Adrenal gland (tissue), 12 donors: ENCODE data around the gene SBF2. TPM values are rescaled to one million over a fixed set of nuclear protein-coding genes. Genes with fewer than 3 reads are reported as not detected.

Experiments
- DNase-seq, 7 donors: peaks; one replicate each; pipeline ENCODE4 v3.0.0-alpha.2; 2019 to 2020
- H3K27ac ChIP-seq, 5 donors: fragments of 200-600 bp; sonication (generic) in 4 of 5; 1 replicate in 3 of 5; 2 replicates in 2 of 5; pipeline versions ENCODE4 v1.5.1 to v1.8.0; 2016 to 2020; ENCODE audit warnings: mild to moderate bottlenecking in 1 of 5
- H3K27me3 ChIP-seq: fragments of 200-600 bp; 2 replicates; pipeline ENCODE4 v1.8.0; 2021
- H3K36me3 ChIP-seq, 2 donors: fragments of 200-600 bp; replicated peaks in 1 of 2; 1 replicate in 1 of 2; 2 replicates in 1 of 2; pipeline versions ENCODE4 v1.5.1 to v1.8.0; 2018 to 2022
- H3K4me1 ChIP-seq, 2 donors: fragments of 200-600 bp; replicated peaks in 1 of 2; 1 replicate in 1 of 2; 2 replicates in 1 of 2; pipeline versions ENCODE4 v1.5.1 to v1.8.0; 2018 to 2021
- H3K4me3 ChIP-seq, 4 donors: fragments of 200-600 bp; sonication (generic) in 3 of 4; one replicate each; pipeline ENCODE4 v1.5.1; 2016 to 2018
- H3K9me3 ChIP-seq, 3 donors: fragments of 200-600 bp; sonication (generic) in 1 of 3; replicated peaks in 1 of 3; 1 replicate in 2 of 3; 2 replicates in 1 of 3; pipeline versions ENCODE4 v1.5.1 to v1.8.0; 2016 to 2021
- CTCF ChIP-seq, 6 experiments: fragments of 450-650 bp in 4 of 6; fragments of 200-600 bp in 2 of 6; sonication (generic) in 1 of 6; IDR thresholded peaks; 1 replicate in 5 of 6; 2 replicates in 1 of 6; pipeline versions ENCODE4 v1.5.1 to v1.8.0; 2016 to 2021; ENCODE audit warnings: antibody characterized with exemption in 6 of 6, mild to moderate bottlenecking in 2 of 6, moderate library complexity in 1 of 6
- POLR2A ChIP-seq, 2 donors: fragments of 450-650 bp; IDR thresholded peaks; one replicate each; pipeline ENCODE4 v1.6.1; 2017; ENCODE audit warnings: antibody characterized with exemption in 2 of 2, mild to moderate bottlenecking in 2 of 2, moderate library complexity in 1 of 2
- WGBS, 4 donors: extraction: QIAGEN DNeasy Blood & Tissue Kit in 2 of 4; methylation state at CpG; one replicate each; pipeline versions ENCODE4 v1.1.5 to v1.1.7; 2013 to 2017; 5-methylcytosine and 5-hydroxymethylcytosine counted together
- intact Hi-C, 2 donors: fragments of 100-400 bp; cut with DNase I; formaldehyde crosslinking; loops; one replicate each; pipeline versions ENCODE4 v1.14.1 to v1.15.0; 2022 to 2023
- polyA plus RNA-seq, 3 donors: library from polyadenylated mRNA; stranded (reverse); fragments of 200-250 nt in 2 of 3; fragments of 350-450 nt in 1 of 3; fragmentation: Illumina TruSeq in 1 of 3; extraction: RNeasy Lipid Tissue Mini Kit (QIAGEN cat#74804) in 1 of 3; gene quantifications; one replicate each; pipeline ENCODE4 v1.2.3, GENCODE V29; 2013 to 2014
- total RNA-seq, 9 donors: library from RNA; depleted of rRNA in 4 of 9; stranded (reverse); fragments of >200 nt in 4 of 9; fragments of 120-200 nt in 1 of 9; fragmentation: NEBNext Ultra II Directional in 1 of 9; extraction: Animal tissue kit (Norgen Biotek cat#: 25700) in 1 of 9; gene quantifications; one replicate each; pipeline versions ENCODE4 v1.1.0 to v1.2.4, GENCODE V29; 2013 to 2023
- donor health status: healthy with polysubstance abuse.
- donor health status: Bipolar disorder and iron deficiency.
- donor health status: DM: yes; HTN: yes; CAD: no.
- donor health status: DM: no; HTN: no; CAD: no.
- donor health status: DM: no; HTN: no; CAD: no.
- donor health status: DM: yes; HTN: yes; CAD: no.

Gene SBF2
- total and polyA plus RNA-seq, 12 donors = 12.5 to 66.7 (median 38.0) TPM

GRCh38 chr11:9927670-9928069 lies 366.3 kb downstream of the SBF2 start:
- Histone ChIP-seq H3K36me3 (no peaks in the 10 kb centered on the region), H3K9me3 (no peaks in the 10 kb centered on the region), H3K4me1 (no peaks in the 10 kb centered on the region), H3K4me3 (no peak overlapping the region), H3K27me3 (no peaks in the 10 kb centered on the region), H3K27ac (no peak overlapping the region)
- no peak for DNase-seq
- no peak for TF ChIP-seq POLR2A (IDR thresholded peaks at IDR 0.05)
- no peak for TF ChIP-seq CTCF (IDR thresholded peaks at IDR 0.05)
- intact Hi-C loops = no loop called here
- 99 to 100% (median 100%) methylated on average over 1 of the region's 1 CpG for WGBS, 4 donors

- H3K9me3 ChIP-seq = no peaks in the 10 kb centered on the region
- H3K36me3 ChIP-seq = no peaks in the 10 kb centered on the region
- TF ChIP-seq POLR2A (IDR thresholded peaks at IDR 0.05) = no peak
- no peak for TF ChIP-seq CTCF (IDR thresholded peaks at IDR 0.05)
- WGBS, 4 donors = 85 to 96% (median 90%) methylated on average over 2 of the region's 2 CpGs
- no peaks in the 10 kb centered on the region for H3K4me1 ChIP-seq
- no peak overlapping the region for H3K27ac ChIP-seq
- no peak overlapping the region for H3K4me3 ChIP-seq
- intact Hi-C loops = no loop called here
- H3K27me3 ChIP-seq = no peaks in the 10 kb centered on the region
- no peak for DNase-seq
Measured at GRCh38 chr11:9923280-9923679, 370.7 kb downstream of the SBF2 start.

- no peaks in the 10 kb centered on the region for H3K27me3 ChIP-seq
- no peak overlapping the region for H3K27ac ChIP-seq
- no peaks in the 10 kb centered on the region for H3K9me3 ChIP-seq
- no peaks in the 10 kb centered on the region for H3K36me3 ChIP-seq
- 57 to 70% (median 61%) methylated on average over 4 of the region's 4 CpGs for WGBS, 4 donors
- H3K4me3 ChIP-seq = no peak overlapping the region
- intact Hi-C loops = no loop called here
- TF ChIP-seq CTCF (IDR thresholded peaks at IDR 0.05) (no peak), POLR2A (IDR thresholded peaks at IDR 0.05) (no peak)
- no peak for DNase-seq
- no peaks in the 10 kb centered on the region for H3K4me1 ChIP-seq
Measured at GRCh38 chr11:9922806-9923205, 371.2 kb downstream of the SBF2 start.

GRCh38 chr11:9916480-9916879 lies 377.5 kb downstream of the SBF2 start:
- Histone ChIP-seq H3K4me3 (no peak overlapping the region), H3K9me3 (no peaks in the 10 kb centered on the region), H3K4me1 (no peaks in the 10 kb centered on the region), H3K27ac (no peak overlapping the region), H3K27me3 (no peaks in the 10 kb centered on the region), H3K36me3 (no peaks in the 10 kb centered on the region)
- 98 to 100% (median 98%) methylated on average over 3 of the region's 3 CpGs for WGBS, 4 donors
- intact Hi-C loops = no loop called here
- TF ChIP-seq POLR2A (IDR thresholded peaks at IDR 0.05) (no peak), CTCF (IDR thresholded peaks at IDR 0.05) (no peak)
- DNase-seq = no peak
